Panc1 (cell line): ENCODE results near the gene FYB2. TPM values are rescaled to one million over a fixed set of nuclear protein-coding genes. Genes with fewer than 3 reads are reported as not detected.

Source experiments
- ATAC-seq: fragments of 200-7000 bp; cut with Tn5 transposase; 2 replicates; pipeline ENCODE4 v1.9.1; 2020; ENCODE audit warnings: mild to moderate bottlenecking, moderate library complexity
- BruUV-seq: library from RNA; stranded (reverse); fragments of 400-500 nt; replicated peaks from 2 replicates; lab custom pipeline; 2021; lab: Mats Ljungman, UMichigan
- CTCF ChIA-PET: fragments of 300-600 bp; sonication (Branson Sonifier 250); formaldehyde crosslinking; loops from one replicate; lab custom pipeline; 2022; ENCODE audit warnings: antibody characterized with exemption; lab: Charles Lee
- POLR2A ChIA-PET: fragments of 300-600 bp; sonication (Branson Sonifier 250); formaldehyde crosslinking; loops from one replicate; lab custom pipeline; 2022; ENCODE audit warnings: antibody characterized with exemption; lab: Charles Lee
- DNase-seq: peaks from one replicate; pipeline ENCODE4 v3.0.0-alpha.2; 2010; ENCODE audit warnings: low read depth, low spot score
- H3K27ac ChIP-seq: 2 replicates; pipeline ENCODE4 v1.5.1; 2011; ENCODE audit warnings: mild to moderate bottlenecking, low read length, inconsistent platforms
- H3K27me3 ChIP-seq: fragments of 200-500 bp; sonication (Bioruptor generic); 2 replicates; pipeline ENCODE4 v1.6.0; 2014; ENCODE audit warnings: low read length, inconsistent platforms; ENCODE audit not compliant: control insufficient read depth, insufficient read depth
- H3K36me3 ChIP-seq: fragments of 200-500 bp; sonication (Bioruptor generic); 2 replicates; pipeline ENCODE4 v1.5.1; 2014; ENCODE audit warnings: inconsistent platforms, mild to moderate bottlenecking, low read length, moderate library complexity; ENCODE audit not compliant: control insufficient read depth, insufficient read depth
- H3K4me1 ChIP-seq: 2 replicates; pipeline ENCODE4 v1.5.1; 2011; ENCODE audit warnings: inconsistent platforms, mild to moderate bottlenecking, low read length, moderate library complexity; ENCODE audit not compliant: control insufficient read depth, insufficient read depth
- H3K4me3 ChIP-seq, 2 experiments: 2 replicates each; pipeline ENCODE4 v1.5.1; 2011 to 2012; ENCODE audit warnings: low read depth in 2 of 2, low read length in 2 of 2, mild to moderate bottlenecking in 2 of 2, inconsistent platforms in 1 of 2, moderate library complexity in 1 of 2
- H3K9me3 ChIP-seq: fragments of 200-500 bp; sonication (Bioruptor generic); 2 replicates; pipeline ENCODE4 v1.5.1; 2014; ENCODE audit warnings: low read depth, mild to moderate bottlenecking, inconsistent platforms, low read length, moderate library complexity; ENCODE audit not compliant: control insufficient read depth, insufficient read depth
- CTCF ChIP-seq: fragments of 450-650 bp; IDR thresholded peaks from 2 replicates; pipeline ENCODE4 v1.5.1; 2017; ENCODE audit warnings: mild to moderate bottlenecking
- POLR2AphosphoS5 ChIP-seq: IDR thresholded peaks from 2 replicates; pipeline ENCODE4 v1.6.1; 2012; ENCODE audit warnings: mild to moderate bottlenecking, low read depth, low read length, moderate library complexity
- REST ChIP-seq, 2 experiments: IDR thresholded peaks; 2 replicates each; pipeline ENCODE4 v1.6.1; 2011 to 2012; ENCODE audit warnings: low read depth in 2 of 2, control low read depth in 1 of 2, low read length in 1 of 2, mild to moderate bottlenecking in 1 of 2, moderate library complexity in 1 of 2; ENCODE audit not compliant: insufficient read depth in 1 of 2
- SIN3A ChIP-seq: IDR thresholded peaks from 2 replicates; pipeline ENCODE4 v1.6.1; 2012; ENCODE audit warnings: low read depth, mild to moderate bottlenecking, low read length, moderate library complexity, borderline replicate concordance; ENCODE audit not compliant: insufficient read depth
- TCF7L2 ChIP-seq: IDR thresholded peaks from 2 replicates; pipeline ENCODE4 v1.6.1; 2011; ENCODE audit warnings: mild to moderate bottlenecking, low read depth, low read length, inconsistent platforms
- in situ Hi-C: cut with HindIII; loops from 2 replicates; pipeline ENCODE4 v1.10.0; 2016; ENCODE audit warnings: low sequenced_read_pairs, low pct_unique_long_range_greater_than_20kb
- intact Hi-C: fragments of 100-400 bp; cut with micrococcal nuclease; formaldehyde crosslinking; loops from one replicate; pipeline ENCODE4 v1.10.0; 2022; ENCODE audit not compliant: unreplicated experiment
- total RNA-seq: library from RNA; stranded (reverse); gene quantifications from one replicate; pipeline ENCODE4 v1.2.1, GENCODE V29; 2021; ENCODE audit not compliant: unreplicated experiment

Gene FYB2
- total RNA-seq, 1 experiment from 2014 or later = 0.49 TPM

GRCh38 chr1:56676571-56677035 lies 142.6 kb downstream of the FYB2 start:
- TF ChIP-seq SIN3A (no peak), REST (IDR thresholded peaks at IDR 0.05; ENCODE audit: insufficient read depth in 1 of 2, low read depth in 2 of 2, low read length in 1 of 2) (no peak), CTCF (no peak), POLR2AphosphoS5 (no peak), TCF7L2 (no peak)
- Histone ChIP-seq H3K4me3 (no peak overlapping the region), H3K4me1 (peaks cover 10% of the 10 kb centered on the region; the same call in 1 of the 2 replicates), H3K27ac (peak overlapping the region; percentile 26; the same call in 1 of the 2 replicates), H3K27me3 (no peaks in the 10 kb centered on the region), H3K9me3 (no peaks in the 10 kb centered on the region), H3K36me3 (no peaks in the 10 kb centered on the region; the same call in 1 of the 2 replicates)
- in situ Hi-C loops = no loop called here
- CTCF ChIA-PET = no interaction called here
- intact Hi-C loops = no loop called here
- POLR2A ChIA-PET = interaction anchor here (0.6 kb wide), 1 partner anchor 53 kb away, joined by 4 read pairs; no protein-coding TSS in a partner anchor
- ATAC-seq (peak; percentile 94), DNase-seq (peak; percentile 91)
- no TSS peak for BruUV-seq

- no peak for DNase-seq
- Histone ChIP-seq H3K4me1 (peaks cover 10% of the 10 kb centered on the region; the same call in 1 of the 2 replicates), H3K36me3 (no peaks in the 10 kb centered on the region; the same call in 1 of the 2 replicates), H3K9me3 (no peaks in the 10 kb centered on the region), H3K4me3 (no peak overlapping the region), H3K27ac (peak overlapping the region; percentile 26; the same call in 1 of the 2 replicates), H3K27me3 (no peaks in the 10 kb centered on the region)
- CTCF ChIA-PET = no interaction called here
- no peak for ATAC-seq
- intact Hi-C loops = no loop called here
- in situ Hi-C loops = no loop called here
- BruUV-seq = no TSS peak
- TF ChIP-seq TCF7L2 (no peak), POLR2AphosphoS5 (no peak), SIN3A (no peak), REST (IDR thresholded peaks at IDR 0.05; ENCODE audit: insufficient read depth in 1 of 2, low read depth in 2 of 2, low read length in 1 of 2) (no peak), CTCF (no peak)
- POLR2A ChIA-PET = no interaction called here
Observed at GRCh38 chr1:56675763-56676162, 143.4 kb downstream of the FYB2 start.
